ENCODE data around the gene STAC3. TPM values are rescaled to one million over a fixed set of nuclear protein-coding genes. Genes with fewer than 3 reads are reported as not detected.

Gene STAC3
- total and polyA plus RNA-seq, 8 donors, result 2.9 to 5.1 (median 3.4) TPM

DNA sequence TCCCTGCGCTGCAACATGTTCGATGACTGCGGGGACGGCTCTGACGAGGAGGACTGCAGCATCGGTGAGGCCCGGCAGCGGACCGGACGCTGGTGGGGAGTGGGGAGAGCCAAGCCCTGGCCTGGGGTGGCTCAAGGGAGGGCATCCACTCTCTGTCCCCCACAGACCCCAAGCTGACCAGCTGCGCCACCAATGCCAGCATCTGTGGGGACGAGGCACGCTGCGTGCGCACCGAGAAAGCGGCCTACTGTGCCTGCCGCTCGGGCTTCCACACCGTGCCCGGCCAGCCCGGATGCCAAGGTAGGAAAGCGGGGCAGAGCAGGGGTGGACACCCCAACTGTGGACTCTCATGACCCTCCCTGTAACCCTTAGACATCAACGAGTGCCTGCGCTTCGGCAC is 45.8 kb downstream of the STAC3 start:
- Histone ChIP-seq H3K27ac (no peak overlapping the region), H3K36me3 (peaks cover 0 to 100% of the 10 kb centered on the region in 2 donors), H3K9me3 (no peaks in the 10 kb centered on the region), H3K4me3 (no peak overlapping the region), H3K27me3 (no peaks in the 10 kb centered on the region), H3K4me1 (no peaks in the 10 kb centered on the region)
- TF ChIP-seq, protein P1, sequence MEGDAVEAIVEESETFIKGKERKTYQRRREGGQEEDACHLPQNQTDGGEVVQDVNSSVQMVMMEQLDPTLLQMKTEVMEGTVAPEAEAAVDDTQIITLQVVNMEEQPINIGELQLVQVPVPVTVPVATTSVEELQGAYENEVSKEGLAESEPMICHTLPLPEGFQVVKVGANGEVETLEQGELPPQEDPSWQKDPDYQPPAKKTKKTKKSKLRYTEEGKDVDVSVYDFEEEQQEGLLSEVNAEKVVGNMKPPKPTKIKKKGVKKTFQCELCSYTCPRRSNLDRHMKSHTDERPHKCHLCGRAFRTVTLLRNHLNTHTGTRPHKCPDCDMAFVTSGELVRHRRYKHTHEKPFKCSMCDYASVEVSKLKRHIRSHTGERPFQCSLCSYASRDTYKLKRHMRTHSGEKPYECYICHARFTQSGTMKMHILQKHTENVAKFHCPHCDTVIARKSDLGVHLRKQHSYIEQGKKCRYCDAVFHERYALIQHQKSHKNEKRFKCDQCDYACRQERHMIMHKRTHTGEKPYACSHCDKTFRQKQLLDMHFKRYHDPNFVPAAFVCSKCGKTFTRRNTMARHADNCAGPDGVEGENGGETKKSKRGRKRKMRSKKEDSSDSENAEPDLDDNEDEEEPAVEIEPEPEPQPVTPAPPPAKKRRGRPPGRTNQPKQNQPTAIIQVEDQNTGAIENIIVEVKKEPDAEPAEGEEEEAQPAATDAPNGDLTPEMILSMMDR (IDR thresholded peaks at IDR 0.05), result no peak
- intact Hi-C loops (cut with DNase I), result no loop called here
- no peak for ATAC-seq
- no peak for DNase-seq

DNA sequence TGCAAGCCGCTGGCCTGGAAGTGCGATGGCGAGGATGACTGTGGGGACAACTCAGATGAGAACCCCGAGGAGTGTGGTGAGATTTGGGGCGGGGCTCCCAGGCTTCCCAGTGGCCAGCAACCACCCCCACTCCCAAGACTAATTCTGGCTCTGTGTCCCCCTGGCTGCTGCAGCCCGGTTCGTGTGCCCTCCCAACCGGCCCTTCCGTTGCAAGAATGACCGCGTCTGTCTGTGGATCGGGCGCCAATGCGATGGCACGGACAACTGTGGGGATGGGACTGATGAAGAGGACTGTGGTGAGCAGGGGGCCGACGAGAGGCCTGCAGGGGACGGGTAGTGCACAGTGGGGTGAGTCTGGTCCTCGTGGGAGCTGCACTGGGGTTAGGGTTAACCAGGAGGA is 46.5 kb downstream of the STAC3 start:
- DNase-seq (no peak), ATAC-seq (no peak)
- H3K4me1 ChIP-seq, result no peaks in the 10 kb centered on the region
- no peaks in the 10 kb centered on the region for H3K9me3 ChIP-seq
- no peak overlapping the region for H3K27ac ChIP-seq
- peaks cover 0 to 100% of the 10 kb centered on the region in 2 donors for H3K36me3 ChIP-seq
- intact Hi-C loops (cut with DNase I), result no loop called here
- H3K4me3 ChIP-seq, result no peak overlapping the region
- TF ChIP-seq, protein P1 (IDR thresholded peaks at IDR 0.05), result no peak
- no peaks in the 10 kb centered on the region for H3K27me3 ChIP-seq

DNA sequence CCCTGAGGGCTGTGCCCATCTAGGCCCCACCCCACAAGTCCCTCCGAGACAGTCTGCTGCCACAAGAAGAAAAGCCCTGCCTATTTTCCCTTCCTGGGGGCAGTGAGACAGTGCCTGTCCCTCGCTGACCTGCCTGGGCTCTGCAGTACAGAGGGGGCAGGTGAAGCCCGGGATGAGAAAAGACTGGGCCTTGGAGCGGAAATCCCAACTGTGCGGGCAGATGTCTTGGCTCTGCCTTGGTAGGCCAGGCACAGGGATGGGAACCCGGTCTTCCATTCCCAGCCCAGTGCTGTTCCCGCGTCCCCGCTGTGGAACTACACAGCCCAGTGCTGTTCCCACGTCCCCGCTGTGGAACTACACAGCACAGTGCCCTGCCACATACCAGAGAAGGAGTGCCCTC is 47.2 kb downstream of the STAC3 start:
- Histone ChIP-seq H3K27me3 (no peaks in the 10 kb centered on the region), H3K4me1 (no peaks in the 10 kb centered on the region), H3K9me3 (no peaks in the 10 kb centered on the region), H3K4me3 (no peak overlapping the region), H3K27ac (no peak overlapping the region), H3K36me3 (peaks cover 0 to 100% of the 10 kb centered on the region in 2 donors)
- intact Hi-C loops (cut with DNase I), result no loop called here
- DNase-seq, result no peak
- TF ChIP-seq, protein P1 (IDR thresholded peaks at IDR 0.05), result no peak
- ATAC-seq, result no peak

DNA sequence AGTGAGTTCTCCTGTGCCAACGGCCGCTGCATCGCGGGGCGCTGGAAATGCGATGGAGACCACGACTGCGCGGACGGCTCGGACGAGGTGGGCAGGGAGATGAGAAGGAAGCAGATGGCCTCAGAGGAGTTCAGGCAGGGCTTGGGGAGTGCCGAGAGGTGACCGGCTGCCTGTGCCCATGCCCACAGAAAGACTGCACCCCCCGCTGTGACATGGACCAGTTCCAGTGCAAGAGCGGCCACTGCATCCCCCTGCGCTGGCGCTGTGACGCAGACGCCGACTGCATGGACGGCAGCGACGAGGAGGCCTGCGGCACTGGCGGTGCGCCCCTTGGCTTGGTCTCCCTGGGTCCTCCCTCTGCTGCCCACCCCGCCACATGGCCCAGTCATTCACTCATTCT is 47.8 kb downstream of the STAC3 start:
- ATAC-seq (no peak), DNase-seq (no peak)
- Histone ChIP-seq H3K27me3 (no peaks in the 10 kb centered on the region), H3K36me3 (peaks cover 0 to 100% of the 10 kb centered on the region in 2 donors), H3K9me3 (no peaks in the 10 kb centered on the region), H3K27ac (no peak overlapping the region), H3K4me1 (no peaks in the 10 kb centered on the region), H3K4me3 (no peak overlapping the region)
- TF ChIP-seq, protein P1 (IDR thresholded peaks at IDR 0.05), result no peak
- intact Hi-C loops (cut with DNase I), result no loop called here

DNA sequence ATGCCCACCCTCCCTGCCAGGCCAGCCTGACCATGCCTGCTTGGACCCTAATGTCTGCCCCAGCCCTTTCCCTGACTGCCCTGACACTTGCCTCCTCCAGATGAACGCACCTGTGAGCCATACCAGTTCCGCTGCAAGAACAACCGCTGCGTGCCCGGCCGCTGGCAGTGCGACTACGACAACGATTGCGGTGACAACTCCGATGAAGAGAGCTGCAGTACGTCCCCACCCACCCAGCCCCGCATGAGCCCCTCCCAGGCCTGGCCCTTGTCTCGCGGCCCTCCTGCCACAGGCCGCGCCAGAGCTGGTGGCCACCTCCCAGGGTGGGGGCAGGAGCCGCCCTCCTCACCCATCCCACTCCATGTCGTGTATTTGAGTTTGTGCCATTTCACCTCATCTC is 48.7 kb downstream of the STAC3 start:
- intact Hi-C loops (cut with DNase I), result no loop called here
- TF ChIP-seq, protein P1 (IDR thresholded peaks at IDR 0.05), result no peak
- Histone ChIP-seq H3K4me3 (no peak overlapping the region), H3K9me3 (no peaks in the 10 kb centered on the region), H3K4me1 (no peaks in the 10 kb centered on the region), H3K36me3 (peaks cover 0 to 100% of the 10 kb centered on the region in 2 donors), H3K27me3 (no peaks in the 10 kb centered on the region), H3K27ac (no peak overlapping the region)
- DNase-seq, result no peak
- ATAC-seq, result no peak

Measured in left lung (tissue), 10 donors.